Smooth muscle cell (in vitro differentiated cells): ENCODE results near the gene BABAM2. TPM values are rescaled to one million over a fixed set of nuclear protein-coding genes. Genes with fewer than 3 reads are reported as not detected.
A peak's percentile ranks its signal among the peaks of the same experiment; 100 is the strongest.

ENCODE experiments used
- DNase-seq: peaks from one replicate; lab custom pipeline; 2025; ENCODE audit not compliant: unreplicated experiment; lab: John Stamatoyannopoulos, UW
- H2AFZ ChIP-seq: fragments of 200-600 bp; sonication (generic); 2 replicates; pipeline ENCODE4 v1.6.0; 2016; ENCODE audit warnings: antibody characterized with exemption, low read depth, mild to moderate bottlenecking
- H3F3A ChIP-seq: fragments of 200-600 bp; sonication (generic); 2 replicates; pipeline ENCODE4 v1.6.0; 2017; ENCODE audit warnings: antibody characterized with exemption, low read depth
- H3K27ac ChIP-seq: fragments of 200-600 bp; sonication (generic); 2 replicates; pipeline ENCODE4 v1.5.1; 2016; ENCODE audit warnings: low read depth, mild to moderate bottlenecking
- H3K27me3 ChIP-seq: fragments of 200-600 bp; sonication (generic); 2 replicates; pipeline ENCODE4 v1.6.1; 2016; ENCODE audit warnings: low read depth, mild to moderate bottlenecking
- H3K36me3 ChIP-seq: fragments of 200-600 bp; sonication (generic); 2 replicates; pipeline ENCODE4 v1.5.1; 2016; ENCODE audit warnings: low read depth
- H3K4me1 ChIP-seq: fragments of 200-600 bp; sonication (generic); 2 replicates; pipeline ENCODE4 v1.5.1; 2016; ENCODE audit warnings: low read depth
- H3K4me2 ChIP-seq: fragments of 200-600 bp; sonication (generic); 2 replicates; pipeline ENCODE4 v1.6.0; 2016; ENCODE audit warnings: mild to moderate bottlenecking
- H3K4me3 ChIP-seq: fragments of 200-600 bp; sonication (generic); 2 replicates; pipeline ENCODE4 v1.5.1; 2016; ENCODE audit warnings: mild to moderate bottlenecking
- H3K79me2 ChIP-seq: fragments of 200-600 bp; sonication (generic); 2 replicates; pipeline ENCODE4 v1.6.0; 2016; ENCODE audit warnings: low read depth, mild to moderate bottlenecking
- H3K9ac ChIP-seq: fragments of 200-600 bp; sonication (generic); 2 replicates; pipeline ENCODE4 v1.6.0; 2016; ENCODE audit warnings: low read depth
- H3K9me3 ChIP-seq: fragments of 200-600 bp; sonication (generic); replicated peaks from 2 replicates; pipeline ENCODE4 v1.5.1; 2016; ENCODE audit warnings: low read depth
- H4K20me1 ChIP-seq: fragments of 200-600 bp; sonication (generic); 2 replicates; pipeline ENCODE4 v1.6.0; 2016; ENCODE audit warnings: low read depth
- CTCF ChIP-seq: fragments of 200-600 bp; sonication (generic); IDR thresholded peaks from 2 replicates; pipeline ENCODE4 v1.5.1; 2017; ENCODE audit warnings: borderline replicate concordance, mild to moderate bottlenecking, antibody characterized with exemption; ENCODE audit not compliant: insufficient read depth, poor library complexity, severe bottlenecking
- WGBS: methylation state at CpG from one replicate; pipeline ENCODE4 v1.1.7; 2016; ENCODE audit warnings: low lambda C conversion rate; 5-methylcytosine and 5-hydroxymethylcytosine counted together
- polyA plus RNA-seq: library from polyadenylated mRNA; unstranded; fragments of >200 nt; fragmentation: Nextera tagmentation; extraction: Ambion mirVana; gene quantifications from 2 replicates; pipeline ENCODE4 v1.2.1, GENCODE V29; 2016
- total RNA-seq: library from RNA; depleted of rRNA; stranded (reverse); fragments of >200 nt; gene quantifications from 2 replicates; pipeline ENCODE4 v1.2.3, GENCODE V29; 2014

Gene BABAM2
- total and polyA plus RNA-seq, 2 experiments from 2014 or later = 26.5 to 29.1 TPM

GRCh38 chr2:27980242-27980641, 89.7 kb downstream of the BABAM2 start:
- H3K4me2 ChIP-seq = no peak overlapping the region

GRCh38 chr2:27984153-27984552, 93.6 kb downstream of the BABAM2 start:
- no peak overlapping the region for H2AFZ ChIP-seq
- no peak overlapping the region for H3K27ac ChIP-seq
- H3K9me3 ChIP-seq = no peaks in the 10 kb centered on the region
- no peaks in the 10 kb centered on the region for H3F3A ChIP-seq
- H3K27me3 ChIP-seq = no peaks in the 10 kb centered on the region
- H3K4me3 ChIP-seq = no peak overlapping the region
- H3K9ac ChIP-seq = no peak overlapping the region
- no peaks in the 10 kb centered on the region for H4K20me1 ChIP-seq
- no peak overlapping the region for H3K4me2 ChIP-seq
- no peak for DNase-seq
- peaks cover 27% of the 10 kb centered on the region for H3K79me2 ChIP-seq
- no peaks in the 10 kb centered on the region for H3K36me3 ChIP-seq
- no peak for TF ChIP-seq CTCF
- H3K4me1 ChIP-seq = peaks cover 2% of the 10 kb centered on the region

More at GRCh38 chr2:27980242-27980641, 89.7 kb downstream of the BABAM2 start:
- Histone ChIP-seq H3K9ac (no peak overlapping the region), H4K20me1 (no peaks in the 10 kb centered on the region), H3K36me3 (no peaks in the 10 kb centered on the region), H3F3A (no peaks in the 10 kb centered on the region), H3K79me2 (peaks cover 19% of the 10 kb centered on the region), H3K4me3 (no peak overlapping the region), H3K27me3 (no peaks in the 10 kb centered on the region), H3K9me3 (no peaks in the 10 kb centered on the region), H3K27ac (peak overlapping the region; percentile 23), H2AFZ (no peak overlapping the region), H3K4me1 (peaks cover 2% of the 10 kb centered on the region)
- DNase-seq = no peak
- 72% methylated on average over 1 of the region's 1 CpG for WGBS
- TF ChIP-seq CTCF = no peak

- Histone ChIP-seq H3K27me3 (no peaks in the 10 kb centered on the region), H3K4me3 (no peak overlapping the region), H3K4me2 (no peak overlapping the region), H3K27ac (peak overlapping the region; percentile 73), H3K79me2 (peaks cover 12% of the 10 kb centered on the region), H3K9ac (no peak overlapping the region), H3K36me3 (no peaks in the 10 kb centered on the region), H3F3A (no peaks in the 10 kb centered on the region), H3K4me1 (no peaks in the 10 kb centered on the region), H3K9me3 (no peaks in the 10 kb centered on the region), H2AFZ (no peak overlapping the region), H4K20me1 (no peaks in the 10 kb centered on the region)
- WGBS = 63% methylated on average over 3 of the region's 3 CpGs
- DNase-seq = no peak
- TF ChIP-seq CTCF = no peak
Measured at GRCh38 chr2:27988306-27988705, 97.8 kb downstream of the BABAM2 start.

GRCh38 chr2:27988718-27989117, 98.2 kb downstream of the BABAM2 start:
- H3K4me1 ChIP-seq = no peaks in the 10 kb centered on the region
- no peak overlapping the region for H2AFZ ChIP-seq
- no peak for DNase-seq
- peak overlapping the region; percentile 73 for H3K27ac ChIP-seq
- H3K27me3 ChIP-seq = no peaks in the 10 kb centered on the region
- no peaks in the 10 kb centered on the region for H3K9me3 ChIP-seq
- H3F3A ChIP-seq = no peaks in the 10 kb centered on the region
- H3K36me3 ChIP-seq = no peaks in the 10 kb centered on the region
- no peak overlapping the region for H3K4me3 ChIP-seq
- H3K79me2 ChIP-seq = peaks cover 11% of the 10 kb centered on the region
- no peak overlapping the region for H3K9ac ChIP-seq
- WGBS = 93% methylated on average over 2 of the region's 2 CpGs
- no peak for TF ChIP-seq CTCF
- H4K20me1 ChIP-seq = no peaks in the 10 kb centered on the region
- no peak overlapping the region for H3K4me2 ChIP-seq
